Smooth muscle cell (in vitro differentiated cells): ENCODE measurements around the gene FOXC1. TPM values are rescaled to one million over a fixed set of nuclear protein-coding genes. Genes with fewer than 3 reads are reported as not detected.

Source experiments
- DNase-seq: peaks from one replicate; lab custom pipeline; 2025; ENCODE audit not compliant: unreplicated experiment; lab: John Stamatoyannopoulos, UW
- H2AFZ ChIP-seq: fragments of 200-600 bp; sonication (generic); 2 replicates; pipeline ENCODE4 v1.6.0; 2016; ENCODE audit warnings: antibody characterized with exemption, low read depth, mild to moderate bottlenecking
- H3F3A ChIP-seq: fragments of 200-600 bp; sonication (generic); 2 replicates; pipeline ENCODE4 v1.6.0; 2017; ENCODE audit warnings: antibody characterized with exemption, low read depth
- H3K27ac ChIP-seq: fragments of 200-600 bp; sonication (generic); 2 replicates; pipeline ENCODE4 v1.5.1; 2016; ENCODE audit warnings: low read depth, mild to moderate bottlenecking
- H3K27me3 ChIP-seq: fragments of 200-600 bp; sonication (generic); 2 replicates; pipeline ENCODE4 v1.6.1; 2016; ENCODE audit warnings: low read depth, mild to moderate bottlenecking
- H3K36me3 ChIP-seq: fragments of 200-600 bp; sonication (generic); 2 replicates; pipeline ENCODE4 v1.5.1; 2016; ENCODE audit warnings: low read depth
- H3K4me1 ChIP-seq: fragments of 200-600 bp; sonication (generic); 2 replicates; pipeline ENCODE4 v1.5.1; 2016; ENCODE audit warnings: low read depth
- H3K4me2 ChIP-seq: fragments of 200-600 bp; sonication (generic); 2 replicates; pipeline ENCODE4 v1.6.0; 2016; ENCODE audit warnings: mild to moderate bottlenecking
- H3K4me3 ChIP-seq: fragments of 200-600 bp; sonication (generic); 2 replicates; pipeline ENCODE4 v1.5.1; 2016; ENCODE audit warnings: mild to moderate bottlenecking
- H3K79me2 ChIP-seq: fragments of 200-600 bp; sonication (generic); 2 replicates; pipeline ENCODE4 v1.6.0; 2016; ENCODE audit warnings: low read depth, mild to moderate bottlenecking
- H3K9ac ChIP-seq: fragments of 200-600 bp; sonication (generic); 2 replicates; pipeline ENCODE4 v1.6.0; 2016; ENCODE audit warnings: low read depth
- H3K9me3 ChIP-seq: fragments of 200-600 bp; sonication (generic); replicated peaks from 2 replicates; pipeline ENCODE4 v1.5.1; 2016; ENCODE audit warnings: low read depth
- H4K20me1 ChIP-seq: fragments of 200-600 bp; sonication (generic); 2 replicates; pipeline ENCODE4 v1.6.0; 2016; ENCODE audit warnings: low read depth
- CTCF ChIP-seq: fragments of 200-600 bp; sonication (generic); IDR thresholded peaks from 2 replicates; pipeline ENCODE4 v1.5.1; 2017; ENCODE audit warnings: borderline replicate concordance, mild to moderate bottlenecking, antibody characterized with exemption; ENCODE audit not compliant: insufficient read depth, poor library complexity, severe bottlenecking
- WGBS: methylation state at CpG from one replicate; pipeline ENCODE4 v1.1.7; 2016; ENCODE audit warnings: low lambda C conversion rate; 5-methylcytosine and 5-hydroxymethylcytosine counted together
- polyA plus RNA-seq: library from polyadenylated mRNA; unstranded; fragments of >200 nt; fragmentation: Nextera tagmentation; extraction: Ambion mirVana; gene quantifications from 2 replicates; pipeline ENCODE4 v1.2.1, GENCODE V29; 2016
- total RNA-seq: library from RNA; depleted of rRNA; stranded (reverse); fragments of >200 nt; gene quantifications from 2 replicates; pipeline ENCODE4 v1.2.3, GENCODE V29; 2014

The FOXC1 gene
- total and polyA plus RNA-seq, 2 experiments from 2014 or later = 0.10 to 1.4 TPM

DNA sequence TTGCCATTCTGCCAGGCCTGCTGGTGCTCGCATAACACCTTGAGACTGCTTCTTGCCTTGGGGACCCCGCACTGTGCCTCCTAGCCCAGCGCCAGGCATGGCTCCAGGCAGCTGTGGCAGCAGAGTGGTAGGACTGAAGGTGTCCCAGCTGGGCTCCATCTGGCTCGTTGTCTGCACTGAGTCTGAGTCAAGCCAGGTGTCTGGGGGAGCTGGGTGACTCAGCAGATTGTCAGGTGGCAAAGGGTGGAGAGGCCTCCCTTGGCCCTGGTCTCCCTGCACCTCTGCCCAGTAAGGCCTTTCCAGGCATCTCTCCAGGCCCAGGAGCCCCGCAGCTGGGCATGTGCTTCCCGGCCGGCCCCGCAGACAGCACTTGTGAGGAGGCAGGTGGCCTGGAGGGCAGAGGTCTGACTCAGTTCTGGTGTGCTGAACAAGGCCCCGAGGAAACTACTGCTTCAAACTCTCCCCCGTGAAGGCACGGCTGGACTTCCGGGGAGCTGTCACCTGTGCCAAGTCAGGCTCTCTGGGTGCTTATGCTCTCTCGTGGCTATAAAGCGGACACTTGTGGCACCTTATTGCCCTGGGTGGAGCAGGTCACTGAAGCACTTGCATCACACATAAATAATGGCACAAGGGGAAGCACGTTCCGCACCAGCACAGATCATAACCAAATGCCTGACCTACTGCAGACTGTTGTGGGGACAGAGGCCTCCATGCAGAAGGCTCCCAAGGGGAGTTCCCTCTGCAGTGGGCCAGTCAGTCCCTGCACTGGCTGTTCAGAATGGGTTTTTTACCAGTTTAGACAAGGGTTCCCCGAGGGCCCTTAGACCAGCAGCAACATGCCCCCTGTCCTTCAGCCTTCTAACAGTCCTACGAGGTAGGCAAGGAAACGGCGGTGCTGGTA lies 27.5 kb downstream of the FOXC1 start:
- WGBS = 85% methylated on average over 20 of the region's 20 CpGs

GRCh38 chr6:1639430-1639829 lies 29.7 kb downstream of the FOXC1 start:
- WGBS = 91% methylated on average over 9 of the region's 9 CpGs
- H4K20me1 ChIP-seq = no peaks in the 10 kb centered on the region
- no peaks in the 10 kb centered on the region for H3K4me1 ChIP-seq
- H3K4me3 ChIP-seq = no peak overlapping the region
- no peaks in the 10 kb centered on the region for H3K36me3 ChIP-seq
- no peak overlapping the region for H3K27ac ChIP-seq
- H3K27me3 ChIP-seq = peaks cover 45% of the 10 kb centered on the region
- no peaks in the 10 kb centered on the region for H3K79me2 ChIP-seq
- DNase-seq = no peak
- H3K4me2 ChIP-seq = no peak overlapping the region
- H2AFZ ChIP-seq = no peak overlapping the region
- H3F3A ChIP-seq = no peaks in the 10 kb centered on the region
- H3K9me3 ChIP-seq = no peaks in the 10 kb centered on the region
- TF ChIP-seq CTCF = no peak
- no peak overlapping the region for H3K9ac ChIP-seq

More for the DNA sequence above, 27.5 kb downstream of the FOXC1 start:
- no peak for TF ChIP-seq CTCF
- no peak overlapping the region for H3K27ac ChIP-seq
- no peak overlapping the region for H3K4me3 ChIP-seq
- peaks cover 41% of the 10 kb centered on the region for H3K27me3 ChIP-seq
- DNase-seq = no peak
- no peak overlapping the region for H3K4me2 ChIP-seq
- no peak overlapping the region for H3K9ac ChIP-seq
- H3K9me3 ChIP-seq = no peaks in the 10 kb centered on the region
- no peaks in the 10 kb centered on the region for H3F3A ChIP-seq
- H3K4me1 ChIP-seq = no peaks in the 10 kb centered on the region
- H4K20me1 ChIP-seq = no peaks in the 10 kb centered on the region
- no peaks in the 10 kb centered on the region for H3K36me3 ChIP-seq
- no peak overlapping the region for H2AFZ ChIP-seq
- no peaks in the 10 kb centered on the region for H3K79me2 ChIP-seq

DNA sequence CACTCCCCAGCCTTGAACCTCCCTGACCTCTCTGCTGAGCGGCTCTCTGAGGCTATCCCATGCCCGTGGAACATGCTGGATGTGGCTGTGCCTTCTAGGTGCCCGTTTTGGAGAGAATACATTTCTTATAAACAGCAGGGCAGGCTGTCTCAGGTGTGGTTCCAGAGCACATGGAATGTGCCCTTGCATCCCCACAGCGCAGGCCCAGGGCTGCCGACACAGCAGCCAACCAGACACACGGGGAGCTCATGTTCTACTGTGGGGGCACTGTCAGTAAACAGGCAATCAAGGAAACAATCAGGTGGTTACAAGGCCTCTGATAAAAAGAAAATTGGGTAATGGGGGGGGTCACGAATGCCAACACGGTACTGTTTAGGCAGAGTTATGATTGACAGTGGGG lies 30.8 kb downstream of the FOXC1 start:
- Histone ChIP-seq H3K4me1 (no peaks in the 10 kb centered on the region), H3F3A (no peaks in the 10 kb centered on the region), H3K4me3 (no peak overlapping the region), H3K4me2 (no peak overlapping the region), H3K9ac (no peak overlapping the region), H3K36me3 (no peaks in the 10 kb centered on the region), H3K79me2 (no peaks in the 10 kb centered on the region), H2AFZ (no peak overlapping the region), H3K27me3 (peaks cover 43% of the 10 kb centered on the region), H4K20me1 (no peaks in the 10 kb centered on the region), H3K9me3 (no peaks in the 10 kb centered on the region), H3K27ac (no peak overlapping the region)
- DNase-seq = no peak
- no peak for TF ChIP-seq CTCF
- WGBS = 90% methylated on average over 8 of the region's 8 CpGs
